Measurements from ENCODE around the gene OSBPL9.

DNA sequence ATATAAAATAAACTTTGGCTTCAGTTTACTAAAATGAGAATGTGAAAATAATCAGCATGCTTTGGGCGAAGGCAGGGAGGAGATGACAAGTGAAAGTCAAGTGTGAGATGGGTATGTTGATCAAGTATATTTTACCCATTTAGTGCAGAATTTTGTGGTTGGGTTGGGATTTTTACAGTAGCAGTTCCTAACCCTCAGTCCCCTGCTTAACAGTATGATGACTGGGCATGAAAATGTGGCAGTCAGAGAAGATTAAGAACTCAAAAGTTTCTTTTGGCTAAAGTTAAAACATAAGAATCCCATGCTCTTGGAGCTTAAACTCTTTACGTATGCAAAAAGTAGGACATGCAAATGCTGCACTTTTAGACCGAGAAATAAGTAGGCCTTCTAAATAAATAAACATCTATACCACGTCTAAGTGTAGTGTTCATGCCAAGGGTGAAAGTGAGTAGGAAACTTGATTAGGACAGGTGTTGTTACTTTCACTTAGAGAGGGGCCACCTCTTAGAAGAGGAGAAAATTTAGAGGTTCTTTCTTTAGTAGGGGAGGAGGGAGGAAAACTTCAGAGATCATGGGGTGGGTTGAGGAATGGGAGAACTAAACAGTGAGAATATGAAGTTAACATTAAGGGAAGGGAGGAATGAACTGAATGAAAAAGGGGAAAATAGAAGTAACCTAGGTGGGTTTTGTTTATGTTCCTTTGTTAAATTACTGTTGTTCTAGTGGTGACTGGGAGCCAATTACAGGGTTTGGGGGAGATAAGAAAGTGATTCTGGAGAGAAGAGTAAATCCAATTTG is 127.8 kb downstream of the OSBPL9 start:
- TF ChIP-seq POLR2A (IDR thresholded peaks at IDR 0.05; ENCODE audit: low read depth, low read length) (no peak), POLR2AphosphoS5 (IDR thresholded peaks at IDR 0.05; ENCODE audit: low read depth, low read length) (no peak), TAF1 (IDR thresholded peaks at IDR 0.05; ENCODE audit: low read depth, low read length) (no peak), POU2F2 (IDR thresholded peaks at IDR 0.05; ENCODE audit: low read depth, low read length) (no peak), PAX5 (IDR thresholded peaks at IDR 0.05; ENCODE audit: insufficient read depth, low read length, severe bottlenecking) (no peak), SPI1 (IDR thresholded peaks at IDR 0.05; ENCODE audit: low read depth, low read length) (no peak)
